HL-60 (cell line): ENCODE data around the gene ENOX2.

Experiments used
- DNase-seq, 2 experiments: peaks; one replicate each; pipeline ENCODE4 v3.0.0-alpha.2; 2010 to 2020; ENCODE audit warnings: low read depth in 1 of 2, low spot score in 1 of 2
- H3K27ac ChIP-seq: fragments of 250-450 bp; sonication (Bioruptor Pico); replicated peaks from 2 replicates; pipeline ENCODE4 v1.5.1; 2020; ENCODE audit warnings: mild to moderate bottlenecking, moderate library complexity
- H3K27me3 ChIP-seq: fragments of 250-450 bp; sonication (Bioruptor Pico); 2 replicates; pipeline ENCODE4 v1.5.1; 2021; ENCODE audit warnings: mild to moderate bottlenecking, moderate library complexity; ENCODE audit not compliant: insufficient read depth, poor library complexity, severe bottlenecking
- H3K4me3 ChIP-seq: replicated peaks from 2 replicates; pipeline ENCODE4 v1.5.1; 2011; ENCODE audit warnings: mild to moderate bottlenecking, control low read depth, low read length; ENCODE audit not compliant: insufficient read depth
- CTCF ChIP-seq: IDR thresholded peaks from one replicate; pipeline ENCODE4 v1.5.1; 2011; ENCODE audit warnings: low read length, control low read depth, inconsistent platforms; ENCODE audit not compliant: insufficient read depth
- GABPA ChIP-seq: IDR thresholded peaks from 2 replicates; pipeline ENCODE4 v1.6.1; 2012; ENCODE audit warnings: low read depth
- POLR2AphosphoS5 ChIP-seq: IDR thresholded peaks from 2 replicates; pipeline ENCODE4 v1.6.1; 2012; ENCODE audit warnings: low read depth
- REST ChIP-seq: IDR thresholded peaks from 2 replicates; pipeline ENCODE4 v1.6.1; 2012; ENCODE audit warnings: low read depth; ENCODE audit not compliant: insufficient replicate concordance
- SPI1 ChIP-seq: IDR thresholded peaks from 2 replicates; pipeline ENCODE4 v1.6.1; 2012; ENCODE audit warnings: low read depth, mild to moderate bottlenecking, borderline replicate concordance

Gene ENOX2

GRCh38 chrX:130916636-130917422, 13.8 kb upstream of the ENOX2 start:
- TF ChIP-seq SPI1, result peak; percentile 59; the same call in 1 of the 2 replicates
- no peak for TF ChIP-seq POLR2AphosphoS5
- no peak for TF ChIP-seq GABPA
- TF ChIP-seq REST, result no peak
- peak; percentile 7 for TF ChIP-seq CTCF
- Histone ChIP-seq H3K4me3 (no peak overlapping the region), H3K27me3 (no peaks in the 10 kb centered on the region), H3K27ac (no peak overlapping the region)
- DNase-seq, result peak in 1 of 2 experiments; percentile 42

GRCh38 chrX:130915302-130915701, 12.3 kb upstream of the ENOX2 start:
- Histone ChIP-seq H3K27me3 (no peaks in the 10 kb centered on the region), H3K27ac (no peak overlapping the region), H3K4me3 (no peak overlapping the region)
- DNase-seq, result peak; percentile 39 to 44
- no peak for TF ChIP-seq REST
- no peak for TF ChIP-seq CTCF
- TF ChIP-seq POLR2AphosphoS5, result no peak
- no peak for TF ChIP-seq SPI1
- TF ChIP-seq GABPA, result no peak

GRCh38 chrX:130909469-130910136, 6.6 kb upstream of the ENOX2 start:
- no peak for DNase-seq
- H3K27ac ChIP-seq, result no peak overlapping the region

More at GRCh38 chrX:130909469-130910136, 6.6 kb upstream of the ENOX2 start:
- H3K27me3 ChIP-seq, result no peaks in the 10 kb centered on the region
- H3K4me3 ChIP-seq, result no peak overlapping the region
- TF ChIP-seq GABPA (no peak), CTCF (no peak)
